Stimulated activated CD8-positive, alpha-beta memory T cell treated with anti-CD3 and anti-CD28 coated beads, Interleukin-7, amount 100 ng/mL, for 48 hours (primary cell): Measurements from ENCODE around the gene CBLN3.

Experiments used
- DNase-seq, 2 donors: peaks; one replicate each; pipeline ENCODE4 v3.0.0-alpha.2; 2020; ENCODE audit warnings: low read depth in 1 of 2; ENCODE audit errors: extremely low read depth in 1 of 2

CBLN3 gene

GRCh38 chr14:24426912-24427536 lies 2.4 kb downstream of the CBLN3 start:
- no peak for DNase-seq

GRCh38 chr14:24426150-24426911 lies 3.1 kb downstream of the CBLN3 start:
- DNase-seq: no peak

DNA sequence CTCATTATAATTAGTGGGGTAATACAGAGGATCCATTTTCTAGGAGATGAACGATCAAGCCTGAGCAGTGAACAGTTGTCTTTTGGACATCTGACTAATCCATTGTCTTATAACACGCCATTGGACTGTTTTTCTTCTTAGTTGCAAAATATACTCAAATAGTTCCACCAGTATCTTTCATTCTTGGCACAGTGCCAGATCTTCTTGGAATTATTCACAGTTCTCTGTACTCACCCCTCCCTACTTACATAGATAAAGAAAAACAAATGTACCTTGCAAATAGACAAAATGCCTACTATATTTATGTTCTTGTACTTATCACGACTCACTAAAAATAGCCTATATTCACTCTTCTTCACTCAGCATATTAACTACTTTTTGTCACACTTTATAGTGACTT lies 3.8 kb downstream of the CBLN3 start:
- no peak for DNase-seq

DNA sequence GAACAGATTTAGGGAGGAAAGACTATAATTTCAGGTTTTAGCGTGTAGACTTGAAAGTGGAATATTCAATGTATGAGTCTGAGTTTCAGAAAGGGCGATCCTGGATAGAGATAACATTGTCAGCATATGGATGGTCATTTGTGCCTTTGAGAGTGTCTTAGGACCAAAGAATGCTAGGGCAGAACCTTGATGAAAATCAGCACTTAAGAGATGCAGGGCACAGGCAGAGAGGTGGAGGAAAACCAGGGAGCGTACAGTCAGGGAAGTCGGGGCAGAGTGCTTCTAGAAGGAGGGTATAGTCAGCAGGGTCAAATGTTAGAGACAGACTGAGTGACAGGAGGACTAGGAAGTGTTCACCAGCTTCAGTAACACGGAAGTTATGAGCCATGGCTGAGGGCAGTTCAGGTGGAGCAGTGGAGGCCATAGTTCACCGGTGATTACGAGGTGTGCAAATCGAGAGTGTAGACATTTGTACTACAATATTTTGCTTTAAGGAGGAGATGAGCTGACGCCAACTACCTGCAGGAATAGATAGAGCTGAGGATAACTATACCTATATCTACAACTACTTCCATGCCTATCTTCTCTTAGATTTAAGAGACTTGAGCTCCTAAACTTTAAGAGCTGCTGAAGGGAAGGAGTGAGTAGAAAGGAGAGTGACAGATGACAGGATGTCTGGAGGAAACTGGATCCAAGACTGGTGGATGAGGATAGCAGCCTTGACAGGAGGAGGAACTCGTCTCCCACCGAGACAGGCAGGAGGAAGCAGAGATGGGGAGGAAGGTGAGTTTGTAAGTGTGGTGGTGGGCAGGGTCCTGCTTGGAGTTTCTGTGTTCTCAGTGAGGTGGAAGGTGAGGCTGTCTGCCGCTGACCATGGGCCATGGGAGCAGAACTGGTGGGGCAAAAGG lies 6.5 kb downstream of the CBLN3 start:
- no peak for DNase-seq

GRCh38 chr14:24422261-24422660 lies 7.2 kb downstream of the CBLN3 start:
- DNase-seq: no peak

- no peak for DNase-seq
These were observed 11.0 kb downstream of the CBLN3 start for GRCh38 chr14:24418492-24418873.

GRCh38 chr14:24417832-24418491 lies 11.5 kb downstream of the CBLN3 start:
- no peak for DNase-seq

DNA sequence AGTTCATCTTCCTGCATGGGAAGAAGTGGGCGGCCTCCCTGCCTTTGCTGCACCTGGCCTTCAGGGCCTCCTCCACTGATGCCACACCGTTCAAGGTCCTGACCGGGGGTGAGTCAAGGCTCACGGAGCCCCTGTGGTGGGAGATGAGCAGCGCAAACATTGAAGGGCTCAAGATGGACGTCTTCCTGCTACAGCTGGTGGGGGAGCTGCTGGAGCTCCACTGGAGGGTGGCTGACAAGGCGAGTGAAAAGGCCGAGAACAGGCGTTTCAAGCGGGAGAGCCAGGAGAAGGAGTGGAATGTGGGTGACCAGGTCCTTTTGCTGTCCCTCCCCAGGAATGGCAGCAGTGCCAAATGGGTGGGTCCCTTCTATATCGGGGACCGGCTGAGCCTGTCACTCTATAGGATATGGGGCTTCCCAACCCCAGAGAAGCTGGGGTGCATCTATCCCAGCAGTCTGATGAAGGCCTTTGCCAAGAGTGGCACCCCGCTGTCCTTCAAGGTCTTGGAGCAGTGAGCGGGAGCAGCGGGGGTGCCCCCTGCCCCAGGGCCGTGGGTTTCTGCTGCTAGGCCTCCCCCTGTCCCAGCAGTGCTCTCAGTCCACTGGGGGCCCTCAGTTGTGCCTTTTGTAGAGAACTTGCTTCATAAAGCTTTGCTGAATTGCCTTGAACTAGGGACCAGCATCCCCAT lies 12.4 kb downstream of the CBLN3 start:
- DNase-seq: no peak

- DNase-seq: no peak
These were observed 13.1 kb downstream of the CBLN3 start for GRCh38 chr14:24416254-24416931.

DNA sequence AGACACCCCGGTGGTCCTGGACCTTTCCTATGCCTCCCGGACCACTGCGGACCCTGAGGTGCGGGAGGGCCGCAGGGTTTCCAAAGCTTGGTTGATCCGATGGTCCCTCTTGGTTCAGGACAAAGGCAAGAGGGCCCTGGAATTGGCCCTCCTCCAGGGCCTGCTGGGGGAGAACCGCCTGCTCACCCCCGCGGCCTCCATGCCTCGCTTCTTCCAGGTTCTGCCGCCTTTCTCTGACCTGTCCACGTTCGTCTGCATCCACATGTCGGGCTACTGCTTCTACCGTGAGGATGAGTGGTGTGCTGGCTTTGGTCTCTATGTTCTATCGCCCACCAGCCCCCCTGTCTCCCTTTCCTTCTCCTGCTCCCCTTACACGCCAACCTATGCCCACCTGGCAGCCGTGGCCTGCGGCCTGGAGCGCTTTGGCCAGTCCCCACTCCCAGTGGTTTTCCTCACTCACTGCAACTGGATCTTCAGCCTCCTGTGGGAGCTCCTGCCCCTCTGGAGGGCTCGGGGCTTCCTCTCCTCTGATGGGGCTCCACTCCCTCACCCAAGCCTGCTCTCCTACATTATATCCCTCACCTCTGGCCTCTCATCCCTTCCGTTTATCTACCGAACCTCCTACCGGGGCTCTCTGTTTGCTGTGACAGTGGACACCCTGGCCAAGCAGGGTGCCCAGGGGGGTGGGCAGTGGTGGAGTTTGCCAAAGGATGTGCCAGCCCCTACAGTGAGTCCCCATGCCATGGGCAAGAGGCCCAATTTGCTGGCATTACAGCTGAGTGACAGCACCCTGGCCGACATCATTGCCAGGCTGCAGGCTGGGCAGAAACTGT lies 13.8 kb downstream of the CBLN3 start:
- no peak for DNase-seq

GRCh38 chr14:24414732-24415420 lies 14.6 kb downstream of the CBLN3 start:
- DNase-seq: no peak

- DNase-seq: no peak
These were observed 15.4 kb downstream of the CBLN3 start for GRCh38 chr14:24414077-24414476.

DNA sequence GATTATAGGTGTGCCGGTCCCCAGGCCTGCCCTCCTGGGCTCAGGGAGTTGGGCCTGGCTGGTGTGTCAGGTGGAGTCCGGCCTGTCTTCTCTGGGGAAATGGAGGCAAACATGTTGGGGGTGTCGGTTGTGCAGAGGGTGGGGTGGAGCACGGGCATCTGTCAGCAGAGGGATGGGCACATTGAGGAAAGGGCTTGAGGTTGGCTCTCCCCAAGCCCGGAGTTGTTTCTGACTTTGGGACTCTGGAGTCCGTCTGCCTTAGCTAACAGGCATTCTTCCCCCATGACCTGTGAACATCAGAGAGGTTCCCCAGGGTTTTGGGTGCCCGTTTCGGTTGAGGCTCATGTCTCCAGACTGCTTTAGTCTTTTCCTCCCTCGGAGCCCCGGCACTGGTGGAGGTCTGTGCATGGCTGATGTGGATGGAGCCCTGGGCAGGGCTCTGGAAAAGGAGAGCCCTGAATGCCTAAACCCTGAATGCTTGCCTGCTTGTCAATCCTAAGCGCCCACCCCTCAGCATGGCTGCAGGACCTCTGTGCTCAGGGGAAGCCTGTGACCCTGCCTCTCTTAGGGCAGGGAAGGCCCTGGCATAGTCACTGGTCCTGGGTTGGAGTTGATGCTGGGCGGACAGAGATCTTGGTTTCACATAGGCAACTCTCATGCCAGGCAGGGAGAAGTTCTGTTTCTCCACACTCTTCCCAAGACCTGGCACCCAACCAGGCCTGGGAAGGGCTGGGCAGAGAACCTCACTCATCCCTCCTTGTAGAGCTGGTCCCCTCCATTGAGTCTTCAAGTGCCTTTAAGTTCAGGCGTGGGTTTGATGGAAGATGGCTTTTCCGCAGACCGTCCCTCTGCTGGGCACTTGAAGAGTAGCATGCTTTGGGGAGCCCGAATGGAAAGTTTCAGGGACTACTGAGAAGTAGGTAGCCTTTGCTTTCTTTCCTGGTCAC lies 17.8 kb downstream of the CBLN3 start:
- no peak for DNase-seq

DNA sequence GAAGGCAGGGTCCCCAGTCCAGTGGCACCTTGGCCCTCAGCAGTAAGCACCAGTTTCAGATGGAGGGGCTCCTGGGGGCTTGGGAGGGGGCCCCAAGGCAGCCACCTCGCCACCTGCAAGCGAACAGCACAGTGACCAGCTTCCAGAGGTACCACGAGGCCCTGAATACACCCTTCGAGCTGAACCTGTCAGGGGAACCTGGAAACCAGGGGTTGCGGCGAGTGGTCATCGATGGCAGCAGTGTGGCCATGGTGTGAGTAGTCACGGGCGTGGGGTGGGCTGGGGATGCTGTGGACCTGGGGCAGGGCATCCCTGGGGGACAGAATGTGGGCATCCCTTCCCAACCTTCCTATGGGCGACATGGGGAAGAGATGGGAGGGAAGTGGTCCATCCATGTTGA lies 19.5 kb downstream of the CBLN3 start:
- DNase-seq: no peak

DNA sequence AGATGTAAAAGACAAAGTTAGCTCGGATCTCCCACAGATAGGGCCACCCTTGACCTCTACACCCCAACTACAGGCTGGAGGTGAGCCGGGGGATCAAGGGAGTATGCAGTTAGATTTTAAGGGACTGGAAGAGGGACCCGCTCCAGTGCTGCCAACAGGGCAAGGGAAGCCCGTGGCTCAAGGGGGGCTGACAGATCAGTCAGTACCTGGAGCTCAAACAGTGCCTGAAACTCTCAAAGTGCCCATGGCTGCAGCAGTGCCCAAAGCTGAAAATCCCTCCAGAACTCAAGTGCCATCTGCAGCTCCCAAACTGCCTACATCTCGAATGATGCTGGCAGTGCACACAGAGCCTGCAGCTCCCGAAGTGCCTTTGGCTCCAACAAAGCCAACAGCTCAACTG lies 20.3 kb downstream of the CBLN3 start:
- DNase-seq: no peak

GRCh38 chr14:24408764-24409163 lies 20.7 kb downstream of the CBLN3 start:
- DNase-seq: no peak

GRCh38 chr14:24407608-24408325 lies 21.7 kb downstream of the CBLN3 start:
- DNase-seq: no peak
